Right lobe of liver (tissue), 6 donors: Measurements from ENCODE around the gene TSC22D1. TPM values are rescaled to one million over a fixed set of nuclear protein-coding genes. Genes with fewer than 3 reads are reported as not detected.

ENCODE experiments used
- ATAC-seq, 4 donors: fragments of 200-7000 bp; cut with Tn5 transposase; one replicate each; pipeline ENCODE4 v1.9.1; 2020; ENCODE audit warnings: mild to moderate bottlenecking in 4 of 4, moderate library complexity in 4 of 4
- DNase-seq, 3 donors: peaks; one replicate each; pipeline ENCODE4 v3.0.0-alpha.2; 2020
- H3K27ac ChIP-seq, 3 donors: fragments of 200-600 bp; one replicate each; pipeline ENCODE4 v1.8.0; 2022
- H3K27me3 ChIP-seq, 2 donors: fragments of 200-600 bp; one replicate each; pipeline ENCODE4 v1.8.0; 2022
- H3K36me3 ChIP-seq, 4 donors: fragments of 200-600 bp; sonication (generic) in 1 of 4; one replicate each; pipeline versions ENCODE4 v1.5.1 to v1.8.0; 2017 to 2022; ENCODE audit warnings: control low read depth in 1 of 4
- H3K4me1 ChIP-seq, 4 donors: fragments of 200-600 bp; sonication (generic) in 1 of 4; one replicate each; pipeline versions ENCODE4 v1.5.1 to v1.8.0; 2017 to 2022; ENCODE audit warnings: control low read depth in 1 of 4
- H3K4me3 ChIP-seq, 3 donors: fragments of 200-600 bp; one replicate each; pipeline ENCODE4 v1.8.0; 2022
- H3K9me3 ChIP-seq, 4 donors: fragments of 200-600 bp; sonication (generic) in 1 of 4; one replicate each; pipeline versions ENCODE4 v1.5.1 to v1.8.0; 2017 to 2022; ENCODE audit warnings: control low read depth in 1 of 4
- POLR2A ChIP-seq: fragments of 450-650 bp; IDR thresholded peaks from one replicate; pipeline ENCODE4 v1.6.1; 2017; ENCODE audit warnings: antibody characterized with exemption, mild to moderate bottlenecking
- WGBS: methylation state at CpG from one replicate; pipeline ENCODE4 v1.1.6; 2018; ENCODE audit warnings: low coverage, low lambda C conversion rate; ENCODE audit not compliant: insufficient coverage; ENCODE audit errors: missing lambda C conversion rate; 5-methylcytosine and 5-hydroxymethylcytosine counted together
- intact Hi-C, 2 donors: fragments of 100-400 bp; cut with DNase I; formaldehyde crosslinking; loops; one replicate each; pipeline versions ENCODE4 v1.11.2 to v1.14.1; 2022
- total RNA-seq, 6 experiments: library from RNA; depleted of rRNA in 2 of 6; stranded (reverse); fragments of >200 nt in 2 of 6; fragmentation: NEBNext Ultra II Directional in 3 of 6; extraction: Animal tissue kit (Norgen Biotek cat#: 25700) in 3 of 6; gene quantifications; one replicate each; pipeline versions ENCODE4 v1.1.0 to v1.2.4, GENCODE V29; 2016 to 2023
- TF ChIP-seq, protein P1 (sequence below), 4 donors: fragments of 200-600 bp in 3 of 4; fragments of 450-650 bp in 1 of 4; IDR thresholded peaks; one replicate each; pipeline versions ENCODE4 v1.5.1 to v1.8.0; 2016 to 2022; ENCODE audit warnings: antibody characterized with exemption in 4 of 4, mild to moderate bottlenecking in 2 of 4
- donor health status: DM: no; HTN: yes; CAD: no.
- donor health status: DM: no; HTN: no; CAD: no.
- donor health status: DM: no; HTN: no; CAD: no.
- donor health status: DM: no; HTN: yes; CAD: no.
- donor health status: DM: no; HTN: yes; CAD: no.

Gene TSC22D1
- total RNA-seq, 6 experiments from 2014 or later, result 21.2 to 44.4 (median 27.9) TPM

DNA sequence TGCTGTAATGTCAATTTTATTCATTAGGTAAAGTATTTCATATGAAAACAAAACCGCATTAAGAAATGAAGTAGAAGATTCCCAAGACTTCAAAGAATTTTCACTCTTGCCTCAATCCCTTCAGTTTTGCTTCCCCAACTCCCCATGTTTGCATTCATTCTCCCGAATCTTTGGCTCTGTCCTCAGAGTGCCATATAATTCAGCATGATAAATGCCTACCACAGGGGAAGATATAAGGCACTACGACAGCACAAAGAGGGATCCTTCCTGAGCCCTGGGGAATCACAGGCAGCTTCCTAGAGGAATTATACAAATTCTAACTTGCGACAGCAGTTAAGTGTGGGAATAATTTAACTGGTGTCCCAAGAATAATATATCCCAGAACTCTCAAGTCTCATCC lies 68.5 kb downstream of the TSC22D1 start:
- peak in 1 of 4 donors; percentile 25 for ATAC-seq
- no peaks in the 10 kb centered on the region for H3K27me3 ChIP-seq
- WGBS, result 55% methylated on average over 4 of the region's 4 CpGs
- intact Hi-C loops, result no loop called here
- H3K4me3 ChIP-seq, result peak overlapping the region in 1 of 3 donors; percentile 0
- H3K4me1 ChIP-seq, result no peaks in the 10 kb centered on the region
- no peaks in the 10 kb centered on the region for H3K9me3 ChIP-seq
- DNase-seq, result no peak
- no peaks in the 10 kb centered on the region for H3K36me3 ChIP-seq
- no peak for TF ChIP-seq POLR2A
- TF ChIP-seq, protein P1, sequence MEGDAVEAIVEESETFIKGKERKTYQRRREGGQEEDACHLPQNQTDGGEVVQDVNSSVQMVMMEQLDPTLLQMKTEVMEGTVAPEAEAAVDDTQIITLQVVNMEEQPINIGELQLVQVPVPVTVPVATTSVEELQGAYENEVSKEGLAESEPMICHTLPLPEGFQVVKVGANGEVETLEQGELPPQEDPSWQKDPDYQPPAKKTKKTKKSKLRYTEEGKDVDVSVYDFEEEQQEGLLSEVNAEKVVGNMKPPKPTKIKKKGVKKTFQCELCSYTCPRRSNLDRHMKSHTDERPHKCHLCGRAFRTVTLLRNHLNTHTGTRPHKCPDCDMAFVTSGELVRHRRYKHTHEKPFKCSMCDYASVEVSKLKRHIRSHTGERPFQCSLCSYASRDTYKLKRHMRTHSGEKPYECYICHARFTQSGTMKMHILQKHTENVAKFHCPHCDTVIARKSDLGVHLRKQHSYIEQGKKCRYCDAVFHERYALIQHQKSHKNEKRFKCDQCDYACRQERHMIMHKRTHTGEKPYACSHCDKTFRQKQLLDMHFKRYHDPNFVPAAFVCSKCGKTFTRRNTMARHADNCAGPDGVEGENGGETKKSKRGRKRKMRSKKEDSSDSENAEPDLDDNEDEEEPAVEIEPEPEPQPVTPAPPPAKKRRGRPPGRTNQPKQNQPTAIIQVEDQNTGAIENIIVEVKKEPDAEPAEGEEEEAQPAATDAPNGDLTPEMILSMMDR (IDR thresholded peaks at IDR 0.05), result no peak
- H3K27ac ChIP-seq, result no peak overlapping the region

DNA sequence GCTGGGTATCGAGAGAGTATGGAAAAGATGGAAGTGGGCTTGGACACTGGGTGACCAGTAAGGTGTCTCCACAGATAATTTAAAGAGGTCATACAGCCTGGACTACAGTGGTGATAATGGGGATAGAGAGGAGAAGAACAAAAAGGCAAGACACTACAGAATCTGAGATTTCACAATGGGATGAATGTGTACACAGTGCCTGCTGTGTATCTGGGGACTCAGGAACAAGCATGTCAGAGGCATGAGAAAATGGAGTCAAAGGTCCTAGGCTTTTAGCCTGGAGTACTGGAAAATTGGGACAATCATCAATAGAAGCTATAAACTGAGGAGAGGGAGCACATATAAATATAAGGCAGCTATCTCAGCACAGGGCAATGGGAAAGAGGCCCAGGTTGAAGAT lies 69.4 kb downstream of the TSC22D1 start:
- 93% methylated on average over 1 of the region's 1 CpG for WGBS
- no peak for DNase-seq
- Histone ChIP-seq H3K4me3 (no peak overlapping the region), H3K4me1 (no peaks in the 10 kb centered on the region), H3K27me3 (no peaks in the 10 kb centered on the region), H3K27ac (no peak overlapping the region), H3K9me3 (no peaks in the 10 kb centered on the region), H3K36me3 (no peaks in the 10 kb centered on the region)
- intact Hi-C loops, result no loop called here
- no peak for ATAC-seq
- TF ChIP-seq, protein P1 (IDR thresholded peaks at IDR 0.05), result no peak
- TF ChIP-seq POLR2A, result no peak

DNA sequence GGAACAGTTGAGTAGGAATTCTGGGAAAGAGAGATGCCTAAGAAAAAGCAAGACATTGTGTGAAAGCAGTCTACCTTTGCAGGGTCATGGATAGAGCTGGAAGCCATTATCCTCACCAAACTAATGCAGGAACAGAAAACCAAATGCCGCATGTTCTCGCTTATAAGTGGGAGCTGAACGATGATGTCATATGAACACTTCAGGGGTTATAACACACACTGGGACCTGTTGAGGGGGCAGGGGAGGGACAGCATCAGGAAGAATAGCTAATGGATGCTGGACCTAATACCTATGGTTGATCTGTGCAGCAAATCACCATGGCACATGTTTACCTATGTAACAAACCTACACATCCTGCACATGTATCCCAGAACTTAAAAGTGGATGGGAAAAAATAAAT lies 69.9 kb downstream of the TSC22D1 start:
- Histone ChIP-seq H3K27ac (no peak overlapping the region), H3K4me1 (no peaks in the 10 kb centered on the region), H3K9me3 (no peaks in the 10 kb centered on the region), H3K27me3 (no peaks in the 10 kb centered on the region), H3K4me3 (no peak overlapping the region), H3K36me3 (no peaks in the 10 kb centered on the region)
- DNase-seq (no peak), ATAC-seq (no peak)
- 80% methylated on average over 2 of the region's 3 CpGs for WGBS
- TF ChIP-seq, protein P1 (IDR thresholded peaks at IDR 0.05), result no peak
- no peak for TF ChIP-seq POLR2A
- intact Hi-C loops, result no loop called here

DNA sequence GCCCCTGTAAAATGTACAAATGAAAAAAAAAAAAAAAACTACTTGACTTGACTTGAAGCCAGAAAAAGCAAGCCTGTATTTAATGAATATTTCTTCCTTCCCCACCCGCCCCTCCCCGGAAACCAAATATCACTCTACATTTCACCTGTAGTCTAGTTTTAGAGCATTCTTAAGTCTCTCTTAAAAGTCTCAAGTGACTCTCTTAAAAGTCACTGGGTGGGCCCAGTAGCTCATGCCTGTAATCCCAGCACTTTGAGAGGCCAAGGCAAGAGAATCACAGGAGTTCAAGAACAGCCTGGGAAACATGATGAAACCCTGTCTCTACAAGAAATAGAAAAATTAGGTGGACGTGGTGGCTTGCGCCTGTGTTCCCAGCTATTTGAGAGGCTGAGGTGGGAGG lies 72.0 kb downstream of the TSC22D1 start:
- Histone ChIP-seq H3K36me3 (no peaks in the 10 kb centered on the region), H3K27me3 (no peaks in the 10 kb centered on the region), H3K4me1 (no peaks in the 10 kb centered on the region), H3K9me3 (no peaks in the 10 kb centered on the region), H3K27ac (no peak overlapping the region), H3K4me3 (no peak overlapping the region)
- DNase-seq, result no peak
- 74% methylated on average over 4 of the region's 4 CpGs for WGBS
- ATAC-seq, result no peak
- intact Hi-C loops, result no loop called here
- TF ChIP-seq POLR2A, result no peak
- TF ChIP-seq, protein P1 (IDR thresholded peaks at IDR 0.05), result no peak

DNA sequence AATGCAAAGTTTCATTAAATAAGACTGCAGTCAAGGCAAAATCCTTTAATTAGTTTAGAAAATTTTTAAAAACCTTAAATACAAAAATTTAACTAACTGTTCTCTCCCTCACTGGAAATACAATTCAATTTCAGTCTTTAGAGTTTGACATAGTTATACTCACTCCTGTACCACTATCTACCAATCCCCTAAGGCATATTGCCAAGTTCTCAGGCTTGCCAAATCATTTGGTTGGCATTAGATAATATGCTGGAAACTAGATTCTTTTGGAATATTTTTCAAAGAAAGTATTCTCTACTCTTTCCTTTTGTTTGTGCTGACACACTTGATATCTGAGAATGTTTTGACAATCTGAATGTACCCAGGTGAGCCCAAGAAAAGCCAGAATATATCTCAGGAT lies 77.2 kb downstream of the TSC22D1 start:
- ATAC-seq (peak in 1 of 4 donors; percentile 29), DNase-seq (no peak)
- no peaks in the 10 kb centered on the region for H3K36me3 ChIP-seq
- no peaks in the 10 kb centered on the region for H3K27me3 ChIP-seq
- intact Hi-C loops, result no loop called here
- no peaks in the 10 kb centered on the region for H3K9me3 ChIP-seq
- TF ChIP-seq, protein P1 (IDR thresholded peaks at IDR 0.05), result no peak
- no peak for TF ChIP-seq POLR2A
- no peak overlapping the region for H3K4me3 ChIP-seq
- H3K27ac ChIP-seq, result no peak overlapping the region
- H3K4me1 ChIP-seq, result no peaks in the 10 kb centered on the region
